OCI-LY7 (cell line): ENCODE measurements around the gene RAP1B. TPM values are rescaled to one million over a fixed set of nuclear protein-coding genes. Genes with fewer than 3 reads are reported as not detected.
A peak's percentile ranks its signal among the peaks of the same experiment; 100 is the strongest.

ENCODE experiments used
- BruUV-seq: library from RNA; stranded (reverse); fragments of 400-500 nt; replicated peaks from 2 replicates; lab custom pipeline; 2021; lab: Mats Ljungman, UMichigan
- CTCF ChIA-PET: fragments of 300-600 bp; sonication (Branson Sonifier 250); formaldehyde crosslinking; loops from one replicate; lab custom pipeline; 2022; ENCODE audit warnings: antibody characterized with exemption; ENCODE audit not compliant: unreplicated experiment; lab: Charles Lee
- POLR2A ChIA-PET: fragments of 300-600 bp; sonication (Branson Sonifier 250); formaldehyde crosslinking; loops from one replicate; lab custom pipeline; 2022; ENCODE audit warnings: antibody characterized with exemption; lab: Charles Lee
- DNase-seq: peaks from one replicate; pipeline ENCODE4 v3.0.0-alpha.2; 2015; ENCODE audit warnings: low spot score
- H2AFZ ChIP-seq: fragments of 200-600 bp; sonication (generic), shearing (Covaris generic); 2 replicates; pipeline ENCODE4 v1.6.1; 2014; ENCODE audit warnings: mild to moderate bottlenecking, antibody characterized with exemption, low read length, moderate library complexity
- H3K27ac ChIP-seq: fragments of 200-600 bp; sonication (generic); 2 replicates; pipeline ENCODE4 v1.5.1; 2014; ENCODE audit warnings: mixed run types, low read depth, mild to moderate bottlenecking, moderate library complexity, low read length, inconsistent platforms; ENCODE audit not compliant: poor library complexity, severe bottlenecking
- H3K36me3 ChIP-seq: fragments of 200-600 bp; sonication (generic); 2 replicates; pipeline ENCODE4 v1.6.1; 2014; ENCODE audit warnings: mild to moderate bottlenecking, antibody characterized with exemption, low read length, moderate library complexity, mixed read lengths; ENCODE audit not compliant: insufficient read depth
- H3K4me1 ChIP-seq: fragments of 200-600 bp; sonication (generic); 2 replicates; pipeline ENCODE4 v1.5.1; 2014; ENCODE audit warnings: mild to moderate bottlenecking, low read length; ENCODE audit not compliant: insufficient read depth, poor library complexity, severe bottlenecking
- H3K4me2 ChIP-seq: fragments of 200-600 bp; sonication (generic); 2 replicates; pipeline ENCODE4 v1.6.1; 2014; ENCODE audit warnings: mild to moderate bottlenecking, low read length
- H3K4me3 ChIP-seq: fragments of 200-600 bp; sonication (generic); 2 replicates; pipeline ENCODE4 v1.5.1; 2014; ENCODE audit warnings: mild to moderate bottlenecking, low read depth, low read length; ENCODE audit not compliant: poor library complexity, severe bottlenecking
- H3K79me2 ChIP-seq: fragments of 200-600 bp; sonication (generic); 2 replicates; pipeline ENCODE4 v1.6.1; 2016; ENCODE audit warnings: low read depth, mild to moderate bottlenecking, low read length, moderate library complexity, mixed read lengths; ENCODE audit not compliant: insufficient read depth
- H3K9me2 ChIP-seq: fragments of 200-600 bp; sonication (generic); 2 replicates; pipeline ENCODE4 v1.6.1; 2016; ENCODE audit warnings: mild to moderate bottlenecking, low read length, mixed read lengths; ENCODE audit not compliant: insufficient read depth
- H3K9me3 ChIP-seq: fragments of 200-600 bp; sonication (generic); 2 replicates; pipeline ENCODE4 v1.6.1; 2014; ENCODE audit warnings: mild to moderate bottlenecking, mixed run types, low read length, mixed read lengths
- H4K20me1 ChIP-seq: fragments of 200-600 bp; sonication (generic); 2 replicates; pipeline ENCODE4 v1.6.1; 2014; ENCODE audit warnings: mild to moderate bottlenecking, antibody characterized with exemption, low read length, moderate library complexity, mixed read lengths; ENCODE audit not compliant: insufficient read depth
- CTCF ChIP-seq: fragments of 200-600 bp; sonication (generic); conservative IDR thresholded peaks from 2 replicates; pipeline ENCODE4 v1.5.1; 2014; ENCODE audit warnings: mild to moderate bottlenecking, antibody characterized with exemption, low read length, moderate library complexity, mixed read lengths
- EZH2phosphoT487 ChIP-seq: fragments of 200-600 bp; sonication (generic); IDR thresholded peaks from 2 replicates; pipeline ENCODE4 v1.6.1; 2018; ENCODE audit warnings: low read depth, borderline replicate concordance, mild to moderate bottlenecking, mixed run types, antibody characterized with exemption, low read length, moderate library complexity, mixed read lengths
- intact Hi-C: fragments of 100-400 bp; cut with micrococcal nuclease; formaldehyde crosslinking; loops from one replicate; pipeline ENCODE4 v1.10.0; 2022; ENCODE audit not compliant: unreplicated experiment
- total RNA-seq, 2 experiments: library from RNA; depleted of rRNA in 1 of 2; stranded (reverse); fragments of >200 nt in 1 of 2; shearing (Covaris generic) in 1 of 2; gene quantifications; 2 replicates each; pipeline ENCODE4 v1.2.3, GENCODE V29; 2014 to 2022

The RAP1B gene
- total RNA-seq, 2 experiments from 2014 or later, result 100 to 166 TPM

DNA sequence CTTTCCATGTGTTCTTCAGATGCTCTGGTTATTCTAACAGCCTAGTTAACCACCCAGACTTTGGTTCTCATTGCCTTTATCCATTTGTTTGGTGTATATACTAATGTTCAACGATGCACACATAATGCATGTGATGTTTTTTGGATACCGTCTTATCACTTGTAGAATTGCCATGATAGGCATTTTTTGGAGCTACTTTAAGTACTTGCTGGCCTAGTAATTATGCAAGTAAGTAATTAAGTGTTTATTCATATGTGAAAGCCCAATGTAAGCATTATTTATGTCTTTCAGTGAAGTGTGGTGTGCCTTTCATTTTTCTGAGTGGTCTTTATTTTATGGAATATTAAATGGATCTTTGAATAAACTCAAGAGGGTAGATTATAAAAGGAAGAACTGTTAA lies 14.2 kb downstream of the RAP1B start:
- peaks cover 88% of the 10 kb centered on the region for H3K36me3 ChIP-seq
- H3K9me2 ChIP-seq, result no peaks in the 10 kb centered on the region
- no peak for TF ChIP-seq CTCF
- no peak for TF ChIP-seq EZH2phosphoT487
- H4K20me1 ChIP-seq, result peaks cover 34% of the 10 kb centered on the region; the same call in 1 of the 2 replicates
- intact Hi-C loops, result no loop called here
- peaks cover 41% of the 10 kb centered on the region for H3K9me3 ChIP-seq
- H2AFZ ChIP-seq, result no peak overlapping the region
- H3K4me1 ChIP-seq, result peaks cover 51% of the 10 kb centered on the region
- ChIA-PET POLR2A (interaction anchor here (0.7 to 6.2 kb wide), 3 partner anchors 9 to 33 kb away, joined by 3 to 49 read pairs (median 4); partner anchors contain the start of gene RAP1B), CTCF (no interaction called here)
- no peak overlapping the region for H3K27ac ChIP-seq
- H3K4me3 ChIP-seq, result no peak overlapping the region
- BruUV-seq, result no TSS peak
- peaks cover 100% of the 10 kb centered on the region for H3K79me2 ChIP-seq
- DNase-seq, result no peak
- H3K4me2 ChIP-seq, result no peak overlapping the region

DNA sequence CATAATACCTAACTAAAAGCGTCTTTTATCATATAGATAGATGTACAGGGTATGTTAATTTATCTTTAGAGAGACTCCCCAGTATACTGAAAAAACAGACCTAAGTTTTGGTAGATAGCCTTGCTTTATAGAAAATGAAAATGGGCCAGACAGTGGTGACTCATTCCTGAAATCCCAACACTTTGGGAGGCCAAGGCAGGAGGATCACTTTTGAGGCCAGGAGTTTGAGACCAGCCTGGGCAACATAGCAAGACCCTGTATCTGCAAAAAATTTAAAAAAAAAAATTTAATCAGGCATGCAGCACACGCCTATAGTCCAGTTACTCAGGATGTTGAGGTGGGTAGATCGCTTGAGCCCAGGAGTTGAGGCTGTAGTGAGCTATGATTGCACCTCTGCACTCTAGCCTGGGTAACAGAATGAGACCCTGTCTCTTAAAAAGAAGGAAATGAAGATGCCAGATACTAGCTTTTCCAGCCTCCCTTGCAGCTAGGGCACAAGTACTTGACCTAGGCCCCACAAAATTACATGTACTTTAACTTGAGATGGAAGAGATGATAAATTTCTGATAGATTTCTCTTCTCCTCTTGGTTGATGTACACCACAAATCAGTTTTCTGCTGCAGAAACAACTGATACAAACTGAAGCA lies 17.1 kb downstream of the RAP1B start:
- no peak for TF ChIP-seq EZH2phosphoT487
- TF ChIP-seq CTCF, result no peak
- intact Hi-C loops, result no loop called here
- peaks cover 100% of the 10 kb centered on the region for H3K79me2 ChIP-seq
- CTCF ChIA-PET, result no interaction called here
- no TSS peak for BruUV-seq
- H3K4me1 ChIP-seq, result peaks cover 52% of the 10 kb centered on the region
- no peak for DNase-seq
- no peak overlapping the region for H3K4me3 ChIP-seq
- no peak overlapping the region for H3K27ac ChIP-seq
- peaks cover 92% of the 10 kb centered on the region for H3K36me3 ChIP-seq
- no peaks in the 10 kb centered on the region for H3K9me2 ChIP-seq
- POLR2A ChIA-PET, result interaction anchor here (0.6 to 2.2 kb wide), 3 partner anchors 12 to 25 kb away, joined by 3 to 10 read pairs (median 3); no protein-coding TSS in a partner anchor
- no peak overlapping the region for H3K4me2 ChIP-seq
- peaks cover 41% of the 10 kb centered on the region for H3K9me3 ChIP-seq
- peaks cover 34% of the 10 kb centered on the region for H4K20me1 ChIP-seq
- H2AFZ ChIP-seq, result no peak overlapping the region

- TF ChIP-seq CTCF (no peak), EZH2phosphoT487 (no peak)
- Histone ChIP-seq H3K4me1 (peaks cover 54% of the 10 kb centered on the region), H3K79me2 (peaks cover 100% of the 10 kb centered on the region), H2AFZ (no peak overlapping the region), H3K27ac (peak overlapping the region; percentile 62), H3K9me2 (no peaks in the 10 kb centered on the region), H4K20me1 (peaks cover 30% of the 10 kb centered on the region), H3K9me3 (peaks cover 41% of the 10 kb centered on the region), H3K4me3 (no peak overlapping the region), H3K36me3 (peaks cover 88% of the 10 kb centered on the region), H3K4me2 (peak overlapping the region; percentile 62; the same call in 1 of the 2 replicates)
- BruUV-seq, result no TSS peak
- no peak for DNase-seq
- intact Hi-C loops, result no loop called here
- ChIA-PET CTCF (no interaction called here), POLR2A (interaction anchor here (0.7 to 2.2 kb wide), 6 partner anchors 8 to 59 kb away, joined by 3 to 10 read pairs (median 6); partner anchors contain the start of gene NUP107)
Observed at GRCh38 chr12:68628698-68629097, 18.0 kb downstream of the RAP1B start.
